Heart right ventricle (tissue), 16 donors: ENCODE results near the gene ADAM8. TPM values are rescaled to one million over a fixed set of nuclear protein-coding genes. Genes with fewer than 3 reads are reported as not detected.

Source experiments
- ATAC-seq, 8 donors: fragments of 200-7000 bp; cut with Tn5 transposase; one replicate each; pipeline ENCODE4 v1.9.1; 2020; ENCODE audit warnings: mild to moderate bottlenecking in 8 of 8, moderate library complexity in 8 of 8, moderate number of reproducible peaks in 1 of 8
- DNase-seq, 2 donors: peaks; one replicate each; pipeline ENCODE4 v3.0.0-alpha.2; 2020
- H3K27ac ChIP-seq, 10 donors: fragments of 200-600 bp; sonication (generic) in 2 of 10; one replicate each; pipeline versions ENCODE4 v1.5.0 to v1.8.0; 2020 to 2022; ENCODE audit warnings: mild to moderate bottlenecking in 3 of 10
- H3K27me3 ChIP-seq, 7 donors: fragments of 200-600 bp; one replicate each; pipeline ENCODE4 v1.8.0; 2021 to 2022; ENCODE audit warnings: mild to moderate bottlenecking in 2 of 7
- H3K36me3 ChIP-seq, 9 donors: fragments of 200-600 bp; sonication (generic) in 1 of 9; one replicate each; pipeline versions ENCODE4 v1.5.0 to v1.8.0; 2020 to 2022; ENCODE audit warnings: mild to moderate bottlenecking in 2 of 9
- H3K4me1 ChIP-seq, 9 donors: fragments of 200-600 bp; sonication (generic) in 1 of 9; one replicate each; pipeline versions ENCODE4 v1.5.0 to v1.8.0; 2020 to 2022; ENCODE audit warnings: mild to moderate bottlenecking in 4 of 9
- H3K4me3 ChIP-seq, 10 donors: fragments of 200-600 bp; sonication (generic) in 2 of 10; one replicate each; pipeline versions ENCODE4 v1.5.0 to v1.8.0; 2020 to 2022; ENCODE audit warnings: mild to moderate bottlenecking in 7 of 10, moderate library complexity in 2 of 10
- H3K9me3 ChIP-seq, 11 donors: fragments of 200-600 bp in 10 of 11; sonication (generic) in 2 of 11; one replicate each; pipeline versions ENCODE4 v1.5.0 to v1.8.0; 2013 to 2022; ENCODE audit warnings: mild to moderate bottlenecking in 2 of 11, control low read depth in 1 of 11, moderate library complexity in 1 of 11
- CTCF ChIP-seq, 9 donors: fragments of 200-600 bp; sonication (generic) in 2 of 9; IDR thresholded peaks; one replicate each; pipeline versions ENCODE4 v1.5.0 to v1.8.0; 2021 to 2022; ENCODE audit warnings: antibody characterized with exemption in 9 of 9, mild to moderate bottlenecking in 5 of 9, moderate library complexity in 1 of 9
- WGBS, 2 donors: extraction: QIAGEN DNeasy Blood & Tissue Kit; methylation state at CpG; one replicate each; pipeline ENCODE4 v1.1.7; 2013; ENCODE audit warnings: inconsistent platforms in 1 of 2; 5-methylcytosine and 5-hydroxymethylcytosine counted together
- intact Hi-C, 10 donors: fragments of 100-400 bp; cut with DNase I; formaldehyde crosslinking; loops; one replicate each; pipeline versions ENCODE4 v1.11.1 to v1.14.2; 2022
- polyA plus RNA-seq, 2 donors: library from polyadenylated mRNA; stranded (reverse); fragments of 200-250 nt; gene quantifications; one replicate each; pipeline ENCODE4 v1.2.3, GENCODE V29; 2013
- total RNA-seq, 10 donors: library from RNA; stranded (reverse); fragmentation: NEBNext Ultra II Directional in 3 of 10; extraction: Animal tissue kit (Norgen Biotek cat#: 25700) in 3 of 10; gene quantifications; one replicate each; pipeline versions ENCODE4 v1.2.1 to v1.2.4, GENCODE V29; 2021 to 2023
- donor health status: Arrhythmogenic right ventricular cardiomyopathy.
- donor health status: ischemic (EF 13 %, LVEDD 7.1; RV severe dilation, severe dysfunction).
- donor health status: healthy with polysubstance abuse.
- donor health status: DM: no; HTN: yes; CAD: no.
- donor health status: DM: no; HTN: no; CAD: no.
- donor health status: ischemic (EF 25% LVEDD 6.9; RV normal size, moderate dysfunction).
- donor health status: ischemic (EF 25% LVEDD 5.7; RV mildly dilated, moderate dysfunction).
- donor health status: healthy.
- donor health status: DM: yes; HTN: yes; CAD: no.
- donor health status: Ischemic cardiomyopathy.
- donor health status: ischemic (EF 35%, LVEDD 5.7; RV mildly dilated, moderate dysfunction).
- donor health status: nonischemic (EF 11% LVEDD 7.7; RV severe dilation, severe dysfunction).
- donor health status: DM: yes; HTN: yes; CAD: no.
- donor health status: PGD.
- donor health status: ischemic (EF 29% LVEDD 5.4; RV normal size, mild dysfunction).
- donor health status: nonischemic (EF 23%, LVEDD 6.1; RV moderate dilation, normal function).

The ADAM8 gene
- total and polyA plus RNA-seq, 12 donors, result 0.88 to 6.5 (median 1.6) TPM

GRCh38 chr10:133310789-133311188, 34.1 kb upstream of the ADAM8 start:
- no peak for TF ChIP-seq CTCF (IDR thresholded peaks at IDR 0.05)
- Histone ChIP-seq H3K36me3 (peaks cover 0 to 38% (median 7%) of the 10 kb centered on the region in 9 donors), H3K4me1 (peaks cover 0 to 33% (median 23%) of the 10 kb centered on the region in 9 donors), H3K27me3 (no peaks in the 10 kb centered on the region), H3K4me3 (no peak overlapping the region), H3K9me3 (no peaks in the 10 kb centered on the region), H3K27ac (no peak overlapping the region)
- ATAC-seq, result no peak
- 96% methylated on average over 8 of the region's 8 CpGs for WGBS, 2 donors
- no peak for DNase-seq
- intact Hi-C loops, result loop anchor here in 2 of 10 donors (5.0 to 10.0 kb wide), 2 partner anchors 166 to 297 kb away; no protein-coding TSS in a partner anchor

GRCh38 chr10:133310399-133310755, 33.7 kb upstream of the ADAM8 start:
- peaks cover 0 to 42% (median 7%) of the 10 kb centered on the region in 9 donors for H3K36me3 ChIP-seq
- no peak overlapping the region for H3K4me3 ChIP-seq
- H3K9me3 ChIP-seq, result no peaks in the 10 kb centered on the region
- peaks cover 0 to 37% (median 26%) of the 10 kb centered on the region in 9 donors for H3K4me1 ChIP-seq
- ATAC-seq (no peak), DNase-seq (no peak)
- intact Hi-C loops, result loop anchor here in 2 of 10 donors (5.0 to 10.0 kb wide), 2 partner anchors 166 to 297 kb away; no protein-coding TSS in a partner anchor
- no peak for TF ChIP-seq CTCF (IDR thresholded peaks at IDR 0.05)
- no peaks in the 10 kb centered on the region for H3K27me3 ChIP-seq
- no peak overlapping the region for H3K27ac ChIP-seq
- 96% methylated on average over 16 of the region's 16 CpGs for WGBS, 2 donors

DNA sequence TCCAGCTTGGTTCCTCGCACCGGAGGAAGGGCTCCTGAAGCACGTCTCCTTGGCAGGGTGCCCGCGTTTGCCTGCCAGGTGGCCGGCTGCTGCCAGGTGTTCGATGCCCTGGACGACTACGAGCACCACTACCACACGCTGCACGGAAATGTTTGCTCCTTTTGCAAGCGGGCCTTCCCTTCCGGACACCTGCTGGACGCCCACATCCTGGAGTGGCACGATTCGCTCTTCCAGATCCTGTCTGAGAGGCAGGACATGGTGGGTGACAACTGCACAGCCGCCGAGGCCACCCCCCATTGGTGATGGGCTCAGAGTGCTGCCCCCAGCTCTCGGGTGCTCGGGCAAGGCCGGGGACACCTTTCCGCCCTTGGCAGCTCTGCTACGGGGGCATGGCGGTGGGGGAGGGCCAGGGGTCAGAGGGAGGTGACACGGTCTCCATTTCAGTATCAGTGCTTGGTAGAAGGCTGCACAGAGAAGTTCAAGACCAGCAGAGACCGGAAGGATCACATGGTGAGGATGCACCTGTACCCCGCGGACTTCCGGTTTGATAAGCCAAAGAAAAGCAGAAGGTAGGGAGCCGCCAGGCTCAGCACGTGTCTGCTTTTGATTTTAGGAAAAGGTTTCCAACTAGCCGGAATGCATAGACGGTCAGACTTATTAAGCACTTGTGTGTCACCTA, 33.2 kb upstream of the ADAM8 start:
- DNase-seq (no peak), ATAC-seq (no peak)
- H3K4me1 ChIP-seq, result peaks cover 0 to 38% (median 31%) of the 10 kb centered on the region in 9 donors
- intact Hi-C loops, result loop anchor here in 3 of 10 donors (2.0 to 10.0 kb wide), 3 partner anchors 67 to 297 kb away; no protein-coding TSS in a partner anchor
- H3K9me3 ChIP-seq, result no peaks in the 10 kb centered on the region
- no peak for TF ChIP-seq CTCF (IDR thresholded peaks at IDR 0.05)
- 92 to 94% methylated on average over 33 of the region's 33 CpGs for WGBS, 2 donors
- peaks cover 0 to 43% (median 7%) of the 10 kb centered on the region in 9 donors for H3K36me3 ChIP-seq
- peak overlapping the region in 3 of 10 donors; percentile 97 to 98 (median 98) for H3K27ac ChIP-seq
- no peak overlapping the region for H3K4me3 ChIP-seq
- no peaks in the 10 kb centered on the region for H3K27me3 ChIP-seq

DNA sequence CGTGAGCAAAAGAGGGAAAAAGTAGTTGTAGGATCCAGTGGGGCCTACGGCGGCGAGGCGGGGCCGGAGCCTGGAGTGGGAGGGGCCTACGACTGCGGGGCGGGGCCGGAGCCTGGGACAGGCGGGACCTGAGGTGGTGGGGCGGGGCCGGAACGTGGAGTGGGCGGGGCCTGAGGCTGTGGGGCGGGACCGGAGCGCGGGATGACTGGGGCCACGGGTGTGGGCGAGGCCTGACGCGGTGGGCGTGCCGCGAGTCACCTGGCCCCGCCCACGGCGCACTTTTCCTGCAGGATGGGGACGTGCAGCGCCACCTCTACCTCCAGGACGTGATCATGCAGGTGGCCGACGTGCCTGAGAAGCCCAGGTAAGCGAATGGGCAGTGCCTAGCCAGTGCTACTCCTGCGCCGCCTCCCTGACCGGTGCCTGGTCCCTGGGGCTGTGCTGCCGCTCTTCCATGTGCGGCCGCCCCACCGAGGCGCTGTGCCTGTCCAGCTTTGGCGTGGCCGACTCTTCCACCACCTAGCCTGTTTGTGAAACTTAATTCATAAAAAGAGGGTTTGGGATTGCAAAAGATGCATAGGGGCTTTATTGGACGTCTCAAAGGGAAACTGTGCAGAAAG, 32.5 kb upstream of the ADAM8 start:
- intact Hi-C loops, result loop anchor here in 1 of 10 donors (2.0 kb wide), 1 partner anchor 68 kb away; no protein-coding TSS in a partner anchor
- H3K27ac ChIP-seq, result peak overlapping the region; percentile 87 to 99 (median 98)
- peaks cover 0 to 45% (median 7%) of the 10 kb centered on the region in 9 donors for H3K36me3 ChIP-seq
- peaks cover 0 to 42% (median 32%) of the 10 kb centered on the region in 9 donors for H3K4me1 ChIP-seq
- peak; percentile 94 to 97 (median 95) for ATAC-seq
- no peak for TF ChIP-seq CTCF (IDR thresholded peaks at IDR 0.05)
- peak overlapping the region; percentile 79 to 100 (median 96) for H3K4me3 ChIP-seq
- H3K9me3 ChIP-seq, result no peaks in the 10 kb centered on the region
- no peaks in the 10 kb centered on the region for H3K27me3 ChIP-seq
- DNase-seq, result peak; percentile 91 to 96
- WGBS, 2 donors, result 25 to 33% methylated on average over 36 to 46 of the region's 46 CpGs
